H9 (cell line): ENCODE data around the gene S100G. TPM values are rescaled to one million over a fixed set of nuclear protein-coding genes. Genes with fewer than 3 reads are reported as not detected.

ENCODE experiments used
- DNase-seq: peaks from one replicate; pipeline ENCODE4 v3.0.0-alpha.2; 2017
- H2AFZ ChIP-seq: one replicate; pipeline ENCODE4 v1.6.1; 2013; ENCODE audit warnings: mild to moderate bottlenecking, low read length, control low read depth, moderate library complexity
- H2AK5ac ChIP-seq: 2 replicates; pipeline ENCODE4 v1.6.1; 2013; ENCODE audit warnings: low read length, control low read depth, mixed read lengths; ENCODE audit not compliant: insufficient read length
- H2BK120ac ChIP-seq: one replicate; pipeline ENCODE4 v1.6.1; 2013; ENCODE audit warnings: low read depth, mild to moderate bottlenecking, low read length, control low read depth, inconsistent platforms; ENCODE audit not compliant: poor library complexity, severe bottlenecking
- H2BK12ac ChIP-seq: 2 replicates; pipeline ENCODE4 v1.6.1; 2013; ENCODE audit warnings: low read length, control low read depth, mixed read lengths, low read depth; ENCODE audit not compliant: insufficient read length
- H2BK15ac ChIP-seq: 2 replicates; pipeline ENCODE4 v1.6.1; 2013; ENCODE audit warnings: low read depth, low read length, control low read depth
- H2BK20ac ChIP-seq: one replicate; pipeline ENCODE4 v1.6.1; 2013; ENCODE audit warnings: low read depth, mild to moderate bottlenecking, low read length, control low read depth, inconsistent platforms; ENCODE audit not compliant: poor library complexity, severe bottlenecking
- H2BK5ac ChIP-seq: 2 replicates; pipeline ENCODE4 v1.6.1; 2013; ENCODE audit warnings: low read length, control low read depth, mixed read lengths; ENCODE audit not compliant: insufficient read length
- H3K14ac ChIP-seq: 2 replicates; pipeline ENCODE4 v1.6.1; 2013; ENCODE audit warnings: low read length, control low read depth; ENCODE audit not compliant: insufficient read depth
- H3K18ac ChIP-seq: 2 replicates; pipeline ENCODE4 v1.6.1; 2013; ENCODE audit warnings: low read depth, mild to moderate bottlenecking, mixed read lengths, low read length, control low read depth; ENCODE audit not compliant: insufficient read length
- H3K23ac ChIP-seq: 2 replicates; pipeline ENCODE4 v1.6.1; 2013; ENCODE audit warnings: low read length, control low read depth, mixed read lengths, low read depth; ENCODE audit not compliant: insufficient read length
- H3K23me2 ChIP-seq: 2 replicates; pipeline ENCODE4 v1.6.1; 2013; ENCODE audit warnings: low read depth, mild to moderate bottlenecking, mixed read lengths, low read length, control low read depth; ENCODE audit not compliant: insufficient read length, poor library complexity, severe bottlenecking
- H3K27ac ChIP-seq: 2 replicates; pipeline ENCODE4 v1.5.1; 2013; ENCODE audit warnings: low read length, control low read depth, mixed read lengths, low read depth; ENCODE audit not compliant: insufficient read length
- H3K27me3 ChIP-seq: 2 replicates; pipeline ENCODE4 v1.6.1; 2013; ENCODE audit warnings: low read length, control low read depth, inconsistent platforms; ENCODE audit not compliant: insufficient read depth
- H3K4ac ChIP-seq: 2 replicates; pipeline ENCODE4 v1.6.1; 2013; ENCODE audit warnings: low read depth, mild to moderate bottlenecking, control low read depth, inconsistent platforms, low read length, moderate library complexity
- H3K4me1 ChIP-seq: 2 replicates; pipeline ENCODE4 v1.6.1; 2013; ENCODE audit warnings: low read length, control low read depth, inconsistent platforms; ENCODE audit not compliant: insufficient read depth
- H3K4me2 ChIP-seq: 2 replicates; pipeline ENCODE4 v1.6.1; 2013; ENCODE audit warnings: low read length, control low read depth, mixed read lengths; ENCODE audit not compliant: insufficient read length, insufficient read depth
- H3K56ac ChIP-seq: 2 replicates; pipeline ENCODE4 v1.6.1; 2013; ENCODE audit warnings: low read depth, mild to moderate bottlenecking, mixed read lengths, low read length, control low read depth; ENCODE audit not compliant: insufficient read length
- H3K79me1 ChIP-seq: 2 replicates; pipeline ENCODE4 v1.6.1; 2013; ENCODE audit warnings: low read depth, mild to moderate bottlenecking, moderate library complexity, low read length, control low read depth, inconsistent platforms; ENCODE audit not compliant: insufficient read depth, poor library complexity, severe bottlenecking
- H3K79me2 ChIP-seq: 2 replicates; pipeline ENCODE4 v1.6.1; 2013; ENCODE audit warnings: low read length, control low read depth, inconsistent platforms; ENCODE audit not compliant: insufficient read depth
- H3K9ac ChIP-seq: 2 replicates; pipeline ENCODE4 v1.6.1; 2013; ENCODE audit warnings: low read length, control low read depth, mixed read lengths; ENCODE audit not compliant: insufficient read length; ENCODE audit errors: extremely low read depth
- H3K9me3 ChIP-seq: one replicate; pipeline ENCODE4 v1.6.1; 2013; ENCODE audit warnings: low read depth, low read length, inconsistent platforms; ENCODE audit not compliant: control insufficient read depth
- H3T11ph ChIP-seq: one replicate; pipeline ENCODE4 v1.6.1; 2013; ENCODE audit warnings: mild to moderate bottlenecking, low read length, control low read depth, inconsistent platforms
- H4K20me1 ChIP-seq: one replicate; pipeline ENCODE4 v1.6.1; 2013; ENCODE audit not compliant: control insufficient read depth, insufficient read length, insufficient read depth
- H4K5ac ChIP-seq: 2 replicates; pipeline ENCODE4 v1.6.1; 2013; ENCODE audit warnings: low read depth, mild to moderate bottlenecking, mixed read lengths, low read length, control low read depth; ENCODE audit not compliant: insufficient read length
- H4K8ac ChIP-seq: replicated peaks from 2 replicates; pipeline ENCODE4 v1.6.1; 2013; ENCODE audit warnings: low read length, control low read depth, mixed read lengths, low read depth; ENCODE audit not compliant: insufficient read length
- H4K91ac ChIP-seq: 2 replicates; pipeline ENCODE4 v1.6.1; 2013; ENCODE audit warnings: low read depth, mild to moderate bottlenecking, moderate library complexity, mixed read lengths, low read length, control low read depth; ENCODE audit not compliant: insufficient read length
- H3K27ac Mint-ChIP-seq, 3 experiments: 2 replicates in 2 of 3; 3 replicates in 1 of 3; pipeline ENCODE4 v1.8.0; 2020 to 2021; ENCODE audit warnings: mixed read lengths in 3 of 3, mild to moderate bottlenecking in 1 of 3, moderate library complexity in 1 of 3
- H3K27me3 Mint-ChIP-seq: 2 replicates; pipeline ENCODE4 v1.8.0; 2021; ENCODE audit warnings: low read depth, mild to moderate bottlenecking, moderate library complexity, mixed read lengths
- H3K36me3 Mint-ChIP-seq, 3 experiments: 2 replicates in 2 of 3; 3 replicates in 1 of 3; pipeline ENCODE4 v1.8.0; 2020 to 2021; ENCODE audit warnings: low read depth in 3 of 3, mixed read lengths in 3 of 3; ENCODE audit not compliant: insufficient read depth in 1 of 3
- H3K4me1 Mint-ChIP-seq, 2 experiments: 2 replicates each; pipeline ENCODE4 v1.8.0; 2020; ENCODE audit warnings: mixed read lengths in 2 of 2
- H3K4me3 Mint-ChIP-seq, 2 experiments: 2 replicates in 1 of 2; 3 replicates in 1 of 2; pipeline ENCODE4 v1.8.0; 2020 to 2021; ENCODE audit warnings: mild to moderate bottlenecking in 2 of 2, mixed read lengths in 2 of 2, moderate library complexity in 1 of 2
- H3K9me3 Mint-ChIP-seq, 2 experiments: 2 replicates in 1 of 2; 3 replicates in 1 of 2; pipeline ENCODE4 v1.8.0; 2020; ENCODE audit warnings: mild to moderate bottlenecking in 2 of 2, mixed read lengths in 2 of 2, moderate library complexity in 1 of 2
- CTCF ChIP-seq: fragments of 200-600 bp; sonication (generic); conservative IDR thresholded peaks from 3 replicates; pipeline ENCODE4 v1.8.0; 2021; ENCODE audit warnings: antibody characterized with exemption, mild to moderate bottlenecking
- WGBS: extraction: QIAGEN DNeasy Blood & Tissue Kit; methylation state at CpG from one replicate; pipeline ENCODE4 v1.1.7; 2013; ENCODE audit warnings: missing lambda C conversion rate, low lambda C conversion rate, mixed read lengths; ENCODE audit not compliant: insufficient read length; ENCODE audit errors: extremely low coverage; 5-methylcytosine and 5-hydroxymethylcytosine counted together
- total RNA-seq: library from RNA; stranded (reverse); gene quantifications from 2 replicates; pipeline ENCODE4 v1.2.1, GENCODE V29; 2021

S100G gene
- total RNA-seq, 1 experiment from 2014 or later: not detected

DNA sequence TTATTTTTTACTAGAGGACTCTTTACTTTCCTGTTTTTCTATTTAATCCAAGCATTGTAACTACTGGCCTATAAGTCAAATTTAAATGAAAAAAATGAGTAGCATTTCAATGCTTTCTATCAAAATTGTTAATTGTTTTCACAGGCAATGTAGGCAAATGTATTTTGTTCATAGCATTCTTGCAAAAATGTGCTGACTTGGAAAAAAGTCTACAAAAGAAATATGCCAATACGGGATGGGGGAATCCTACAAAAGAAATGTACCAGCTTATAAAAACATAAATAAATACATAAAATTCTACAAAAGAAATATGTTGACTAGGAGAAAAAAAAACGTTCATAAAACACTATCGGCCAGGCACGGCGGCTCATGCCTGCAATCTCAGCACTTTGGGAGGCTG, 14.9 kb upstream of the S100G start:
- Mint-ChIP-seq H3K27ac (no peak overlapping the region), H3K4me3 (no peak overlapping the region), H3K36me3 (peaks cover 34 to 80% (median 63%) of the 10 kb centered on the region in 3 experiments), H3K9me3 (no peaks in the 10 kb centered on the region; a peak in 1 of 5 replicates), H3K4me1 (peaks cover 8 to 9% of the 10 kb centered on the region in 2 experiments), H3K27me3 (no peaks in the 10 kb centered on the region)
- Histone ChIP-seq H3K79me2 (no peaks in the 10 kb centered on the region), H2AFZ (no peak overlapping the region), H4K20me1 (no peaks in the 10 kb centered on the region), H3K27ac (no peak overlapping the region), H3K27me3 (no peaks in the 10 kb centered on the region), H3K4ac (no peak overlapping the region), H3K9me3 (no peaks in the 10 kb centered on the region), H3K56ac (no peak overlapping the region), H3K4me2 (no peak overlapping the region), H3K79me1 (no peaks in the 10 kb centered on the region), H2BK120ac (no peak overlapping the region), H2AK5ac (no peak overlapping the region), H4K91ac (no peak overlapping the region), H3K23me2 (no peaks in the 10 kb centered on the region), H3K9ac (no peak overlapping the region), H4K8ac (no peak overlapping the region), H4K5ac (no peak overlapping the region), H2BK20ac (no peak overlapping the region), H2BK12ac (no peak overlapping the region), H3T11ph (no peak overlapping the region), H3K18ac (no peak overlapping the region), H3K4me1 (no peaks in the 10 kb centered on the region; the same call in 1 of the 2 replicates), H3K14ac (no peak overlapping the region), H2BK15ac (no peak overlapping the region), H3K23ac (no peak overlapping the region), H2BK5ac (no peak overlapping the region)
- no peak for TF ChIP-seq CTCF
- WGBS: no CpG with 5 or more reads among the region's 5 CpGs
- no peak for DNase-seq
